ENCODE results near the gene POU3F1.

Gene POU3F1

GRCh38 chr1:38046333-38046883 is at the start of gene POU3F1:
Gene POU3F1, minus strand, starts transcription at chr1:38046793. Its CDS starts 50 bp downstream, at chr1:38046743.
- H3K36me3 Mint-ChIP-seq (ENCODE audit: low read depth), result no peaks in the 10 kb centered on the region
- peak within 1 kb of the TSS; percentile 67 for H3K4me3 Mint-ChIP-seq
- no peak for DNase-seq (ENCODE audit: low spot score)
- H3K4me1 Mint-ChIP-seq (ENCODE audit: low read depth), result peaks cover 4% of the 10 kb centered on the region
- H3K27ac Mint-ChIP-seq, result peak within 1 kb of the TSS; percentile 36
- no peaks in the 10 kb centered on the region for H3K9me3 Mint-ChIP-seq
- H3K27me3 Mint-ChIP-seq (ENCODE audit: low read depth), result peaks cover 49% of the 10 kb centered on the region

DNA sequence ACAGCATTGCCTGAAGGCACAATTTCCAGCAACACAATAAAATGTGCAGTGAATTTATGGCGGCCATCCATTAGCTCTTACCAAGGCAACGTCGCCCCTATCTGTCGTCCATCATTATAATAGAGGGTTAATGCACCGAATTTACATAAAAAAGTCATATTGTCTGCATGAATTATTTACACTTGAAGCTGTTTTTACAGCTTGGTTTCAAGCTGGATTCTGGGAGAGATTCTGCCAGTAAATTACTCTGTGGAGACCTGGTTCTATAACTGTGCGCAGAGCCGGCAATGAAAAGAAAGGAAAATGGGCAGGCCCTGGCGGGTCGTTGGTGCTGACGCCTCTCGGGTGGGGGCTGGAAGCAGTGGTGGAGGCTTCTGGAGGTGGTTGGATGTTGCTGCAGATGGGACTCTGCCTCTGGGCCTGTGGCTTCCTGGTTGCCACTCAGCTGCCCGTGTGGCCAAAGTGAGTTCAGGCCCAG is 48.9 kb upstream of the POU3F1 start:
- H3K9me3 Mint-ChIP-seq, result no peaks in the 10 kb centered on the region
- no peak overlapping the region for H3K4me3 Mint-ChIP-seq
- H3K27me3 Mint-ChIP-seq (ENCODE audit: low read depth), result peaks cover 15% of the 10 kb centered on the region
- DNase-seq (ENCODE audit: low spot score), result no peak
- no peaks in the 10 kb centered on the region for H3K4me1 Mint-ChIP-seq (ENCODE audit: low read depth)
- H3K27ac Mint-ChIP-seq, result no peak overlapping the region
- no peaks in the 10 kb centered on the region for H3K36me3 Mint-ChIP-seq (ENCODE audit: low read depth)

DNA sequence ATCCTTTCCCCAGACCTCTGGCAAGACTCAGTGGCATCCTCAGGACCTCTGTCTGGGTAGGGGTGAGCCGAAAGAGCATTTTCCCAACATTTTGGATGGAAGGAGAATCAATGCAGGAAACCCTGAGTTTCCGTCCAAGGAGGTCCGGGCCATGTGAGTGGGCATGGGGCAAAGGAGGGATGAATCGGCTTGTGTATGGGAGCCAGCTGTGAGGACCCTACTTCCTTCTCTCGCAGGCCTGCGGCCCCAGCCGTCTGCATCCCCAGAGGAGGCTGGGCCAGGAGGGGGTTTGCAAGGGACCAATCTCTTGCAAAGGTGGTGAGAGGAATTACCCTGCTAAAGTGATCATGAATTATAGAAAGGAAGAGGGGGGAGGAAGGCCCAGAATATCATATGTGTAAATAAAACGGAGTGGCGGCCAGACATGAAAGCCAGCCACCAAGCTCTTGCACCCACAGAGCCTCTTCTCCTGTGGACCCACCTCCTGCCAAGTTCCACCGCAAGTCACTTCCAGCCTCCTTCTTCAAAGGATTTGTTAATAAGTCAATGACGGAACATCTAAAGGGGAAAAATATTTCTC is 48.2 kb upstream of the POU3F1 start:
- H3K36me3 Mint-ChIP-seq (ENCODE audit: low read depth), result no peaks in the 10 kb centered on the region
- no peaks in the 10 kb centered on the region for H3K4me1 Mint-ChIP-seq (ENCODE audit: low read depth)
- H3K9me3 Mint-ChIP-seq, result no peaks in the 10 kb centered on the region
- no peak overlapping the region for H3K27ac Mint-ChIP-seq
- H3K4me3 Mint-ChIP-seq, result no peak overlapping the region
- no peak for DNase-seq (ENCODE audit: low spot score)
- peaks cover 15% of the 10 kb centered on the region for H3K27me3 Mint-ChIP-seq (ENCODE audit: low read depth)

DNA sequence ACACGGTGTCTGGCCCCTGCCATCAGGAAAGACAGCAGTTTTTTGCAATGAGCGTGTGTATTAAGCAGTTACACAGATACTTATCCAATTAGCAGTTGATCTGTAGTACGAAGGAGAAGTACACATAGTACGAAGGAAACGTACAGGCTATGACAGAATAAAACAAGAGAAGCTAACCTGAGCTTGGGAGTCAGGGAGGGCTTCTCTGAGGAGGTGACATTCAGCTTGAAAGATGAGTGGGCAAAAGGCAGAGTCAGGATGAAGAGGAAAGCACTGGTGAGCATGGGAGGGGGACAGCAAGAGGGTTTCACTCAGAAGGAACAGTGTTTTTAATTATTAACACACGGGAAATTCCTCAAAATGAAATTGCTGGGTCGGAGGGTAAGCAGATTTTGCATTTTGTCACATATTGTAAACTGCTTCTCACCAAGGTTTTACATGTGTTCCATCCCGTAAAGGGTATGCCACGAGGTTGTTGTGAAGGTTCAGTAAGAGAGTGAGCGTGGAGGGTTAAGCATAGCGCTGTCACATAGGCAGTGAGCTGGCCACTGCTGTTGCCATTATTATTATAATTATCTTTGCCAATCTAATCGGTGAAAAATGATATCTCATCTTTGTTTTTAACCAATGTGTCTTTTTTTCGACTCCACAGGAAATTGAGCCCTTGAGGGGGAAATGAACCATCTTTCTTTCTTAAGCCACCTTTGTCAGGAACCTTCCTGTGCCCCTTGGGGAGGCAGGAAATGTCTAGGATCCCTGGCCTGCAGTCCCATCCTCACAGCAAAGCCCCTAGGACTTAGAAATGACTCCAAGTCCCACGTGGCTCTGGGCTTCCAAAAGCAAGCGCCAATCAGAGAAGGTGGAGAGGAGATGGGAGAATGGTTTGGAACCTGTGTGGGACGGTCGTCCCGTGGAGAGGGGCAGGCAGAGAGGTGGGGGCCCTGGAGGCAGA is 47.3 kb upstream of the POU3F1 start:
- no peaks in the 10 kb centered on the region for H3K36me3 Mint-ChIP-seq (ENCODE audit: low read depth)
- no peaks in the 10 kb centered on the region for H3K9me3 Mint-ChIP-seq
- peaks cover 15% of the 10 kb centered on the region for H3K27me3 Mint-ChIP-seq (ENCODE audit: low read depth)
- no peak overlapping the region for H3K27ac Mint-ChIP-seq
- no peak overlapping the region for H3K4me3 Mint-ChIP-seq
- no peak for DNase-seq (ENCODE audit: low spot score)
- no peaks in the 10 kb centered on the region for H3K4me1 Mint-ChIP-seq (ENCODE audit: low read depth)

- H3K36me3 Mint-ChIP-seq (ENCODE audit: low read depth), result no peaks in the 10 kb centered on the region
- H3K9me3 Mint-ChIP-seq, result no peaks in the 10 kb centered on the region
- no peak for DNase-seq (ENCODE audit: low spot score)
- no peaks in the 10 kb centered on the region for H3K4me1 Mint-ChIP-seq (ENCODE audit: low read depth)
- H3K27ac Mint-ChIP-seq, result no peak overlapping the region
- no peak overlapping the region for H3K4me3 Mint-ChIP-seq
- peaks cover 19% of the 10 kb centered on the region for H3K27me3 Mint-ChIP-seq (ENCODE audit: low read depth)
Observed at GRCh38 chr1:38092256-38092655, 45.7 kb upstream of the POU3F1 start.

GRCh38 chr1:38090796-38091195 is 44.2 kb upstream of the POU3F1 start:
- Mint-ChIP-seq H3K9me3 (no peaks in the 10 kb centered on the region), H3K4me1 (ENCODE audit: low read depth) (no peaks in the 10 kb centered on the region), H3K27ac (no peak overlapping the region), H3K36me3 (ENCODE audit: low read depth) (no peaks in the 10 kb centered on the region), H3K27me3 (ENCODE audit: low read depth) (peaks cover 19% of the 10 kb centered on the region), H3K4me3 (no peak overlapping the region)
- DNase-seq (ENCODE audit: low spot score), result no peak

DNA sequence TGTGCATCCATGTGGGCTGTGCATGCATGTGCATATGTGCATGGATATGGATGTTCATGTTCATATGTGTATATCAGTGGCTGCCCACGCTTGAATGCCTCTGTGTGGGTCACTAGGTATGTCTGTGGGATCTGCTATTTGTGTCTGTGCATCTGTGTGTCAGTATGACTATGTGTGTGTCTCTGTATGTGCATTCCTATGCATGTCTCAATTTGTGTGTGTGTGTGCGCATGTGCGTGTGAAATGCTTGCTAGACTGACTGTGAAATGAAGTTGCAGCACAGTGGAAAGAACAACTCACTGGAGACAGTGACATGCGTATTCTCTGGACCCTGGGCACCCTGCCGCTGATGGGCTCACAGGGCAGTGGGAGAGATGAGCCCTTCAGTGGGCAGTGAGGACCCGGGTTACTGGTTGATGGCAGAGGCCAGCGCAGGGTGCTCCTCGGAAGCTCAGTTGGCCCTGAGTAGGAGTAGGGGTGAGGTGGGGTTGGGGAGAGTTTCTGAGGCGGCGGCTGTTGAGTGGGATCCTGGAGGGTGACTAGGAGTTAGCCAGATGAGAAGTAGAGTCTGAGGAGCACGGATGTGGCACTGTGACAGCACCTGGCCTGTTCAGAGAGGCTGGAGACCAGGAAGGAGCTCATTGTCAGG is 43.2 kb upstream of the POU3F1 start:
- Mint-ChIP-seq H3K4me3 (no peak overlapping the region), H3K36me3 (ENCODE audit: low read depth) (no peaks in the 10 kb centered on the region), H3K9me3 (no peaks in the 10 kb centered on the region), H3K27ac (no peak overlapping the region), H3K4me1 (ENCODE audit: low read depth) (no peaks in the 10 kb centered on the region), H3K27me3 (ENCODE audit: low read depth) (peaks cover 19% of the 10 kb centered on the region)
- no peak for DNase-seq (ENCODE audit: low spot score)

GRCh38 chr1:38088791-38089190 is 42.2 kb upstream of the POU3F1 start:
- Mint-ChIP-seq H3K4me1 (ENCODE audit: low read depth) (no peaks in the 10 kb centered on the region), H3K9me3 (no peaks in the 10 kb centered on the region), H3K36me3 (ENCODE audit: low read depth) (no peaks in the 10 kb centered on the region), H3K27ac (no peak overlapping the region), H3K4me3 (no peak overlapping the region), H3K27me3 (ENCODE audit: low read depth) (peaks cover 14% of the 10 kb centered on the region)
- no peak for DNase-seq (ENCODE audit: low spot score)

DNA sequence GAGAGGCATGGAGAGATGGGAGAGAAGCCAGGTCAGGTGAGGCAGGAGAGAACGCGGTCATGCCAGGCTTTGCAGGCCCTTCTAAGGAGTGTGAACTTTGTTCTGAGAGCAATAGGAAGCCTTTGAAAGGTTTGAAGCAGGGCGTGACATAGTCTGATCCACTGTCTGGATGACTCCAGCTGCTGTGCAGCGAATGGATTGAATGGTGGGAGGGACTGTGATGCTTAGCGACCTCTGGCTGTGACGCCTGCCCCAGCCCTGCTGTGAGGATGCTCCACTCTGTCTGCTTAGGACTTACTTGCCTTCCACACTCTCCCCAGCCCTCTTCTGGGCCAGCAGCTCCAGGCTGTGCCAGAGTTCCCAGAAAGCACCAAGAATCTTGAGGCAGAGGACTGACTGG is 41.8 kb upstream of the POU3F1 start:
- H3K9me3 Mint-ChIP-seq, result no peaks in the 10 kb centered on the region
- no peak for DNase-seq (ENCODE audit: low spot score)
- H3K27me3 Mint-ChIP-seq (ENCODE audit: low read depth), result peaks cover 9% of the 10 kb centered on the region
- no peaks in the 10 kb centered on the region for H3K4me1 Mint-ChIP-seq (ENCODE audit: low read depth)
- H3K36me3 Mint-ChIP-seq (ENCODE audit: low read depth), result no peaks in the 10 kb centered on the region
- no peak overlapping the region for H3K4me3 Mint-ChIP-seq
- no peak overlapping the region for H3K27ac Mint-ChIP-seq

- Mint-ChIP-seq H3K27ac (no peak overlapping the region), H3K27me3 (ENCODE audit: low read depth) (peaks cover 3% of the 10 kb centered on the region), H3K4me1 (ENCODE audit: low read depth) (no peaks in the 10 kb centered on the region), H3K9me3 (no peaks in the 10 kb centered on the region), H3K4me3 (no peak overlapping the region), H3K36me3 (ENCODE audit: low read depth) (no peaks in the 10 kb centered on the region)
- DNase-seq (ENCODE audit: low spot score), result no peak
Observed at GRCh38 chr1:38087676-38088075, 41.1 kb upstream of the POU3F1 start.

GRCh38 chr1:38085666-38086330 is 39.2 kb upstream of the POU3F1 start:
- H3K9me3 Mint-ChIP-seq, result no peaks in the 10 kb centered on the region
- no peaks in the 10 kb centered on the region for H3K36me3 Mint-ChIP-seq (ENCODE audit: low read depth)
- no peak for DNase-seq (ENCODE audit: low spot score)
- no peak overlapping the region for H3K27ac Mint-ChIP-seq
- H3K4me1 Mint-ChIP-seq (ENCODE audit: low read depth), result no peaks in the 10 kb centered on the region
- H3K27me3 Mint-ChIP-seq (ENCODE audit: low read depth), result peaks cover 6% of the 10 kb centered on the region
- H3K4me3 Mint-ChIP-seq, result no peak overlapping the region

- Mint-ChIP-seq H3K36me3 (ENCODE audit: low read depth) (no peaks in the 10 kb centered on the region), H3K4me3 (no peak overlapping the region), H3K27me3 (ENCODE audit: low read depth) (peaks cover 6% of the 10 kb centered on the region), H3K4me1 (ENCODE audit: low read depth) (no peaks in the 10 kb centered on the region), H3K9me3 (no peaks in the 10 kb centered on the region), H3K27ac (no peak overlapping the region)
- no peak for DNase-seq (ENCODE audit: low spot score)
Observed at GRCh38 chr1:38084700-38085099, 38.1 kb upstream of the POU3F1 start.

DNA sequence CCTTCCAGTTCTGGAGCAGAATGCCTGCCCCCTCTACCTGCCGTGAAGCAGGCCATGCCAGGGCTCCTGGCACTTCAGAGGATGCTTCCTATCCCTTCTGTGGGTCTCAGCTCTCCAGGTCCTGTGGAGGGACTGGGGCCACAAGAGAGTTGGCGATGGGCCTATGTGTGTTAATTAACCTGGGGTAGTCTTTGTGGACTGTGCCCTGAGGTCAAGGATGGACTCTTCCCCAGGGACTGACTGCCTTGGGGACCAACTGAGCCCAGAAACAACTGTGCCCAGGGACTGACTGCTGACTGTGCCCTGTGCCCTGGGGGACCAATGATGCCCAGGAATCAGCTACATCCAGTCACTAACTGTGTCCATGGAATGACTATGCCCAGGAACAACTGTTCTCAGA is 37.5 kb upstream of the POU3F1 start:
- Mint-ChIP-seq H3K27me3 (ENCODE audit: low read depth) (peaks cover 6% of the 10 kb centered on the region), H3K4me3 (no peak overlapping the region), H3K36me3 (ENCODE audit: low read depth) (no peaks in the 10 kb centered on the region), H3K9me3 (no peaks in the 10 kb centered on the region), H3K27ac (no peak overlapping the region), H3K4me1 (ENCODE audit: low read depth) (no peaks in the 10 kb centered on the region)
- no peak for DNase-seq (ENCODE audit: low spot score)
